Right renal pelvis (tissue), 4 donors: ENCODE results near the gene RGS3. TPM values are rescaled to one million over a fixed set of nuclear protein-coding genes. Genes with fewer than 3 reads are reported as not detected.

Source experiments
- DNase-seq, 4 donors: peaks; one replicate each; pipeline ENCODE4 v3.0.0-alpha.2; 2013; ENCODE audit warnings: low read depth in 4 of 4, low spot score in 3 of 4, missing footprints in 1 of 4
- polyA plus RNA-seq, 4 donors: library from polyadenylated mRNA; unstranded; fragments of 120-200 nt; gene quantifications; one replicate each; pipeline ENCODE4 v1.2.1, GENCODE V29; 2013; ENCODE audit not compliant: insufficient read length in 4 of 4

RGS3 gene
- polyA plus RNA-seq, 4 donors = 43.4 to 49.3 (median 45.9) TPM

DNA sequence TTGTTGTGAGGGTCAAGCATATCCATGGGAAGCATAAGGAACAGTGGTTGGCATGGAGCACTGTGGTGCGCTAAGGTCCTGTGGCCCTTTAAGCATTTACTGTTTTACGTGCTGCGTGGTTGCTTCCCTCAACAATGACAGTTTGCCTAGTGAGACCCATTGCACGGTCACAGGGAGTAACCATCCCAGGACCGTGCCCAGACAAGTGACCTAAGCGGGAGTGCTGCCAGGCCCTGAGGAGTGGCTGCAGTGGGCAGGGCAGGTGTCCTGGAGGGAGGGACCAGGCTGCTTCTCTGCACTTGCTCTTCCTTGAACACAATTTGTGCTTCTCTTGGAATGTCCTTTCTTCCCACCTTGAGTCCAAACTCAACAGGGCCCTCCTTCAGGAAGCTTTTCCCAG, 64.6 kb downstream of the RGS3 start:
- no peak for DNase-seq

DNA sequence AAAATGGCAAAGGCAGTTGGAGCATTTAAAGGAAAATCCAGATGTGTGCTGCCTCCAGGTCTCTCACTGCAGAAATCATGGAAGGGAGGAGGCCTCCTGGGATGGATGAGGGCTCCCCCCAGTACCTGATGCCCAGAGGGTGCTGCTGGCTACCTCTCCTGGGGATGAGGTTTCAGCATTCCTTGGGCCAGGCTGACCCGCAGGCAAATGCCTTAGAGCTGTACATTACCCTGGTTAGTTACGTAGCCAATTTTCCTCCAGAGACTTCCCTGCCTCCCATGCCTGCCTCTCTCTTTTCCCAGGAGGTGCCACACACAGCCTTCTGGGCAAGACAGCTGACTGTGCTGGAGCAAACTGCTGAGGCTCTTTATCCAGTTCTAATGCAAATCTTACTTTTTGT, 65.3 kb downstream of the RGS3 start:
- DNase-seq = no peak

DNA sequence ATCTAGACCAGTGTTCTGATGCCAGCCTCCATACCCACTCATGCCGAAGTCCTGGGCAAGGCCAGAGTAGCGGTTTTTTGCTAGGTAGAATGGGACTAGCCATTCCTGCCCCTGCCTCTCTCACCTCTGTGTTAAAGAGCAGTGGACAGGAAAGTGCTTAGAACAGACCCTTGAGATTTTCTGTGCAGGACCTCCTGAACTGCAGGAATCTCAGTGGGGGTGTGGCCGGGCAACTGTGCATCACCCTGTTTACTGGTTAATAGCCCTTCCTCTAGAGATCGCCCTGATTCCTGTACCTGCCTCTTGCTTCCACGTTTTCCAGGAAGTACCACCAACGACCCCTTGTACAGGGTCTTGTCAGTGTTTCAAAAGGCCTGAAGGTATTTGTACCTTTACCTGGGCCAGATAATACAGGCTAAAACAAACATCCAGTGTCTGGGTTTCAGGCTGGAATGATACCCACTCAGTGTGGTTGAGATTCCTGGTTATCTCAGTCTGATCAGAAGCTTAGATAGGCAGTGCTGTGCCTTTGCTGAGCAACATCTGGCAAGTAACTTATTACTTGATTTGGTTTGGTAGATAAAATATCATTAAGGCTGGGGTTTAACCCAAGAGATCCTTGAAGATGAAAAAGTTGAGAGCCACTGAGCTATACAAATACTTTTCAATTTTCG, 65.9 kb downstream of the RGS3 start:
- no peak for DNase-seq

GRCh38 chr9:113530022-113530635, 66.6 kb downstream of the RGS3 start:
- no peak for DNase-seq

DNA sequence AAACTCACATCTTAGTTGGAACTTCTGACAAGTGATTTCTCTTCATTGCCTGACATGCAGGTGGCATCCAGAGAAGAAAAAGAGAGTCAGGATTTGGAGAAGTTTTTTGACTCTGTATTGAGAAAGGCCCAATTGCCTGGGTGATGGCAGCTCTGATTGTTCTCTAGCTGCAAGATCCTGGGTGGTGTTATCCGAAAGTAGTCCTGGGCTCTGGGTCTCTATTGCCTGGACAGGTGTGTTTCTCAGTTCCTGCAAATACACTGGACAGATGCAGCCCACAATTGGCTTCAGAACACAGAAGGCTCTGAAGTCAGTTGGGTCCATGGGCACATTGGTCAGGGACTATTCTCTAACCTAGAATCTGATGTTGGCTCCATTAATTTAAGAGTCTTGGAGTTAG, 67.4 kb downstream of the RGS3 start:
- DNase-seq = no peak

- DNase-seq = no peak
Observed at GRCh38 chr9:113531919-113532808, 68.6 kb downstream of the RGS3 start.

- no peak for DNase-seq
Observed at GRCh38 chr9:113532809-113533190, 69.3 kb downstream of the RGS3 start.

DNA sequence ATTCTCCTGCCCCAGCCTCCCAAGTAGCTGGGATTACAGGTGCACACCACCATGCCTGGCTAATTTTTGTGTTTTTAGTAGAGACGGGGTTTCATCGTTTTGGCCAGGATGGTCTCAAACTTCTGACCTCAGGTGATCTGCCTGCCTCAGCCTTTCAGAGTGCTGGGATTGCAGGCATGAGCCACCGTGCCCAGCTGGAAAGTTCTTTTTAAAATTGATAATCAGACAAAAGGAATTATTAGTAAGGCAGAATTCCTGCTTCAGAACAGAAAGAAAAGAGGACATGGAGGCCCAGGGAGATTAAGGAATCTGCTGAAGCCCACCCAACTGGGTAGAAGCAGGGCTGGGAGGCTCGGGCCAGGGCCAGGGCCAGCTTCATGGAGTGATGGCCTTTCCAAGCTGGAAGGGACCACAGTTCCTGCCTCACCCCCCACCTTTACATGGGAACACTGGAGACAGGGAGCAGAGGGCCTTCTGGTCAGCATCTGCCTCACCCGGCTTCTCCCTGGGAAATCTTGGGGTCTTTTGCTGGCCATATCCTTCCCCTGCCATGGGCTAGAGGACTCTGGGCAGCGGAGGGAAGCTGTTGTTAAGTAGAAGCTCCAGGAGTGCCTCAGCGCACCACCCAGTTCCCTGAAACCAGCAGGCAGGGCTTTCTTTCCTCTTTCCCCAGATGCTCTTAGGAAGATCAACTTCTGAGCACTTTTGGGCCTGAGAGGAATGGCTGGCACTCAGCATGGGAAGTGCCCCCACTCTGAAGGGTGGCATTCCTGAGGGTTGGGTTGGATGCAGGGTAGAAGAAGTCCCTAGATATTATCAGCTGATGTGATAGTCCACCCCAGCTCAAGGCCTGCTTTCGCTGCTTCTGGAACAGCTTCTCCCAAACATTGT, 70.1 kb downstream of the RGS3 start:
- DNase-seq = no peak

DNA sequence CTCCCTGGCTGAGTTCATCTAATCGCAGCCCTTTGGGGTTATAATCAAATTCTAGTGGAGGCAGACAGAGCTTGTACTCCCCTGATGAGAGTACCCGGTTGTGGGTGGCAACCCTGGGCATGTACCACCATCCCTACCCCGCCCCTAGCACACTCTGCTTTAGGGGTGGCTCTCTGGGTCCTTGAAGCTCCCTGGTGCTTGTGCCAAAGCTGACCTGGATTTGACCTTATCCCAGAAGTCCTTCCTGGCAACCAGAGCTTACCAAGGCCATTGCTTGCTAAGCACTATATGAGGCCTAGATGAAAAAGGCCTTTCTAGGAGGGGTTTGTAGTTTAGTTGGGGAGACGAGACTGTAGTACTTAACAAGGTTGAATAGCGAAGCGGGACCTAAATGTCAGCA, 72.2 kb downstream of the RGS3 start:
- DNase-seq = no peak

- DNase-seq = no peak
Observed at GRCh38 chr9:113536166-113536482, 72.6 kb downstream of the RGS3 start.

DNA sequence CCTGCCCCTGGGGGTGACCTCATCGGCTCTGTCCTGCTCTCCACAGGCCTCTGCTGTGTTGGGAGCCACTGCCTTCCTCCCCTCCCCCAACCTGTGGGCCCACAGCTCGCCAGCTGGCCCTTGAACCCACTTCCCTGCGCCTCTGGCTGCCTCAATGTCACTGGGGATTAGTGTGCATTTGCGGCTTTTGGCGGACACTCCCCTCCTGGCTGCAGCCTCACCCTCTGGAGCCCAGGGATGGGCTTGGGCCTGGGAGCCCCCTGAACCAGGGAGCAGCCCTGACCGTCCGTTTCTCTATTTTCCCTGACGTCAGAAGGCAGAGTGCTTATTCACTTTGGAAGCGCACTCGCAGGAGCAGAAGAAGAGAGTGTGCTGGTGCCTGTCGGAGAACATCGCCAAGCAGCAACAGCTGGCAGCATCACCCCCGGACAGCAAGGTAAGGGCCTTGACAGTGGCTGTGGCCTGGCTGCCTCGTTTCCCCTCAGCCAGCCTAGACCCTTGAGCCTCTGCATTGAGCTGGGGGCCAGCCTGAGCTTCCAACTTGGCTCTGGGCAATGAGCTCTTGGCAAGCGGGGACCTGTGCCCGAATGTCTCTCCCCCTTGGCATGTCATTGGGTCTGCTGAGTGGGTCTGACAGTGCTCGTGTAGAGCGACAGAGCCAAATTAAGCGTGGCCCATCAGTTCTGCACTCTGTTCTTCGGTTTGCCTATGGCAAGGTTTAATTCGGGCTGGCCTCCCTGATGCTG, 73.1 kb downstream of the RGS3 start:
- no peak for DNase-seq

DNA sequence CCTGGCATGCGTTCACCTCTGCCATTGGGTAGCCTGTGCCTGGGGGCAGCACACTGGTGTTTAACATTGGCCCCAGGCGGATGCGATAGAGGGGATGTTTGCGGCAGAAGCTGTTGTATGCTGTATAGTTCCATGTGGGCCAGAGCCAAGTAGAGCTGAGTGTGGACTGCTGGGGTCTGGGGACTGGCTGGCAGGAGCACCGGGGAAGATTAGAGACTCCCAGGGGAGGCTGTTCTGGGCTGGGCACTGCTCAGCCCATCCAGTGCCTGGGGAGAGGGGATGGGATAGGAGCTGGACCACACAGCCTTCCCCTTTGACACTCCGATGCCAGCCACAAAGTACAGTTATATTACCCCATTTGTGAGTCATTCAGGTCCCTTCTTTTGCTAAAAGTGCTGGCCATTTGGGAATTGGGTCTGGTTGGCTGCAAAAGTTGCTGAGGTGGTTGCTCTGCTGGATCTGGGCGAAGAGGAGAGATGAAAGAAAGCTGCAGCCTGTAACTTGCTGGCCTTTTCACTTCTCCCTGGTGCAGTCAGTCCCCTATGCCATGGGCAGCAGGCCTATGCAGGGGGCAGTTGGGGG, 73.8 kb downstream of the RGS3 start:
- no peak for DNase-seq

GRCh38 chr9:113538131-113538530, 74.6 kb downstream of the RGS3 start:
- no peak for DNase-seq

GRCh38 chr9:113538701-113539430, 75.3 kb downstream of the RGS3 start:
- DNase-seq = no peak

DNA sequence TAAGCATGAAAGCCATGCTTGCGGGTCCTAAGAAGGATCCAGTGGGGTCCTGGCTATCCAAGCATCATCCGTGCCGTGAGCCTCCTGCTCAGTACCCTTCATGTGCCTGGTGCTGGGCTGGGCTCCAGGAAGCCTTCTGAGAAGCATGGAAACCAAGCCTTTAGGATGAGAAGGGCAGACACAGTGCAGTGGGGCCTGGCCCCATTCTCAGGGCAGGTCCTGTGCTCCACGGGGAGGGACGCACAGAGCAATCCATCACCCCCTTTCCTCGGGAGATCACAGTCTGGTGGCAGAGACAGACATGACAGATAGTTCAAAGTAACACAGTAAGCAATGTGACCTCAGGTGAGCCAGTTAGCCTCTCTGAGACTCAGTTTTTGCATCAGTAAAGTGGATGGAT, 76.9 kb downstream of the RGS3 start:
- no peak for DNase-seq

DNA sequence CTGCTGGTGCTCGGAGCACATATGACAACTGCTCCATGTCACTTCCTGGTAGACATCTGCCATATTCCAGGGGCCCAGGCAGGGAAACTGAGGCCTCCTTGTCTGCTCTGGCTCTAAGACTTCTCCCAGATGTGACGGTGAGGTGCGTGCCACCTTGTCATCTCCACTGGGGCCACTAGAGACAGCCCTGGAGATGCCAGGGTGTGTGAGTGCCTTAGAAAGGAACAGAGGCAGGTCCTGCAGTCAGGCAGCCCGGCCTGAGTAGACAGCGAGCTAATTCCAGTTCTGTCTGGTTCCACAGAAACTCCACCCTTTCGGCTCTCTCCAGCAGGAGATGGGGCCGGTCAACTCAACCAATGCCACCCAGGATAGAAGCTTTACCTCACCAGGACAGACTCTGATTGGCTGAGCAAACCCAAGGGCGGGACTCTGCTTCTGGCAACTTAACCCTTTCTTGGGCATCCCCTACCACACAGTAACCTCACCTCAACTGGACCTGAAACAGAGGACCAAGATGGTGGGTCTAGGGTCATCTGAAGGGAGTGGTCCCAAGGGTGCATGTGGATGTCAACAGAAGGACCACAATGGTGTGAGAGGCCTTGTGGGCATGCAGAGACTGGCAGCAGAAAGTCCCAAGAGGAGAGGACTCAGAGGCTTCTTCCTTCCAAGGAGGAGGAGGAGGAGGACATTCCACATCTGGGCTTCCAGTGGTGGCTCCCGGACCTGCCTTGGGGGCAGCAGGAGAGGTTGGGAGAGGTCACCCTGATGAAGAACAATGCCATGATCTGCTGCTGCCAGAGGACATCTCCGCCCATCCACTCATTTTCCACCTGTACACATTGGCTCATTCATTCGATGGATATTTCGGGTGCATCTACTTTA, 77.7 kb downstream of the RGS3 start:
- DNase-seq = peak in 1 of 4 donors; percentile 58

DNA sequence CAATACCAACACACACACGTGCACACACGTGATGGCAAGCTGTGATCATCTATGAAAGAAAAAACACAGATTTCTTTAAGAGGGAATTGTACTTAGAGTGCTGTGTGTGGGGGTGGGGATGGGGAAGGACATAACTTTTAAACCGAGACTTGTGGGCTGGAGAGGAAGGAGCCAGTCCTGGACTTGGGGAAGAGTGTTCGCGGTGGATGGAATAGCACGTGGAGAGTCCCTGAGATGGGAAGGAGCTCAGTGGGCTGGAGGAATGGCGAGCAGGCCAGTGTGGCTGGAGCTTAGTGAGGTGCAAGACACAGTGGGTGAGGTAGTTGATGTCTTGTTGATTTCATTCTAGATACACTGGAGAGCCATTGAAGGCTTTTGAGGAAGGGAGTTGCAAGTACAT, 78.5 kb downstream of the RGS3 start:
- DNase-seq = no peak

- no peak for DNase-seq
Observed at GRCh38 chr9:113542741-113543140, 79.2 kb downstream of the RGS3 start.
